Colonic mucosa (tissue), 4 donors: Measurements from ENCODE around the gene CCDC24. TPM values are rescaled to one million over a fixed set of nuclear protein-coding genes. Genes with fewer than 3 reads are reported as not detected.

Experiments
- DNase-seq: peaks from one replicate; pipeline ENCODE4 v3.0.0-alpha.2; 2020
- H3K27ac ChIP-seq: fragments of 200-600 bp; one replicate; pipeline ENCODE4 v1.8.0; 2021
- H3K27me3 ChIP-seq: fragments of 200-600 bp; one replicate; pipeline ENCODE4 v1.8.0; 2021
- H3K36me3 ChIP-seq: fragments of 200-600 bp; one replicate; pipeline ENCODE4 v1.8.0; 2021
- H3K4me1 ChIP-seq: fragments of 200-600 bp; one replicate; pipeline ENCODE4 v1.8.0; 2021; ENCODE audit warnings: mild to moderate bottlenecking
- H3K4me3 ChIP-seq: fragments of 200-600 bp; one replicate; pipeline ENCODE4 v1.8.0; 2021
- H3K9ac ChIP-seq, 2 donors: one replicate each; pipeline ENCODE4 v1.7.0; 2013; ENCODE audit warnings: control low read depth in 2 of 2, low read depth in 2 of 2, low read length in 2 of 2
- H3K9me3 ChIP-seq: fragments of 200-600 bp; one replicate; pipeline ENCODE4 v1.8.0; 2021
- CTCF ChIP-seq: fragments of 200-600 bp; IDR thresholded peaks from one replicate; pipeline ENCODE4 v1.8.0; 2022; ENCODE audit warnings: antibody characterized with exemption, mild to moderate bottlenecking
- intact Hi-C: fragments of 100-400 bp; cut with DNase I; formaldehyde crosslinking; loops from one replicate; pipeline ENCODE4 v1.14.1; 2022
- total RNA-seq, 2 donors: library from RNA; stranded (reverse); fragmentation: NEBNext Ultra II Directional in 1 of 2; extraction: Animal tissue kit (Norgen Biotek cat#: 25700) in 1 of 2; gene quantifications; one replicate each; pipeline ENCODE4 v1.2.1, GENCODE V29; 2021
- donor health status: healthy.
- donor health status: DM: no; HTN: no; CAD: no.
- donor health status: DM: no; HTN: no; CAD: no.

Gene CCDC24
- total RNA-seq, 2 donors from 2014 or later = 20.3 to 24.6 TPM

GRCh38 chr1:44044071-44044801 lies 52.8 kb downstream of the CCDC24 start:
- DNase-seq = no peak
- intact Hi-C loops = loop anchor here (10.0 kb wide), 1 partner anchor 109 kb away; the partner anchor contains the start of gene ARTN

GRCh38 chr1:44045064-44045463 lies 53.7 kb downstream of the CCDC24 start:
- no peaks in the 10 kb centered on the region for H3K27me3 ChIP-seq
- no peak for TF ChIP-seq CTCF
- H3K36me3 ChIP-seq = no peaks in the 10 kb centered on the region
- intact Hi-C loops = loop anchor here (10.0 kb wide), 1 partner anchor 110 kb away; the partner anchor contains the start of gene ARTN
- H3K9ac ChIP-seq = no peak overlapping the region
- H3K9me3 ChIP-seq = no peaks in the 10 kb centered on the region
- no peak for DNase-seq
- no peak overlapping the region for H3K4me3 ChIP-seq
- no peak overlapping the region for H3K27ac ChIP-seq
- no peaks in the 10 kb centered on the region for H3K4me1 ChIP-seq

More at GRCh38 chr1:44044071-44044801, 52.8 kb downstream of the CCDC24 start:
- Histone ChIP-seq H3K4me1 (no peaks in the 10 kb centered on the region), H3K27me3 (no peaks in the 10 kb centered on the region), H3K27ac (no peak overlapping the region), H3K9ac (no peak overlapping the region), H3K9me3 (no peaks in the 10 kb centered on the region), H3K36me3 (no peaks in the 10 kb centered on the region), H3K4me3 (no peak overlapping the region)
- TF ChIP-seq CTCF = no peak

Other genes with a start within 250 kb of the CCDC24 start
- 1 to 10 TPM; 5.1 to 8.3 TPM for gene ARTN, start 57.8 kb upstream of the CCDC24 start, total RNA-seq
- 10 to 100 TPM; 17.3 to 27.9 TPM for gene IPO13, start 44.6 kb upstream of the CCDC24 start, total RNA-seq
- gene DPH2, start 21.6 kb upstream of the CCDC24 start, total RNA-seq = 10 to 100 TPM; 11.5 to 43.1 TPM
- gene ATP6V0B, start 16.6 kb upstream of the CCDC24 start, total RNA-seq = 100 to 1,000 TPM; 183 to 270 TPM
- 10 to 100 TPM; 26.6 to 38.5 TPM for gene B4GALT2, start 12.4 kb upstream of the CCDC24 start, total RNA-seq
- 10 to 100 TPM; 21.7 to 26.1 TPM for gene SLC6A9, start 39.9 kb downstream of the CCDC24 start, total RNA-seq
- not detected for gene KLF17, start 127.2 kb downstream of the CCDC24 start, total RNA-seq
- gene KLF18, start 150.0 kb downstream of the CCDC24 start, total RNA-seq = not detected
- 10 to 100 TPM; 30.6 to 51.5 TPM for gene DMAP1, start 221.9 kb downstream of the CCDC24 start, total RNA-seq